Osteocyte (in vitro differentiated cells): ENCODE data around the gene TTC21B. TPM values are rescaled to one million over a fixed set of nuclear protein-coding genes. Genes with fewer than 3 reads are reported as not detected.

Experiments used
- DNase-seq: peaks from one replicate; pipeline ENCODE4 v3.0.0; 2021; ENCODE audit warnings: mixed read lengths; ENCODE audit not compliant: unreplicated experiment; ENCODE audit errors: extremely low spot score
- H3K27ac Mint-ChIP-seq: one replicate; pipeline ENCODE4 v1.8.0; 2021; ENCODE audit warnings: mild to moderate bottlenecking, mixed read lengths; ENCODE audit not compliant: unreplicated experiment
- H3K27me3 Mint-ChIP-seq: one replicate; pipeline ENCODE4 v1.8.0; 2021; ENCODE audit warnings: mixed read lengths; ENCODE audit not compliant: unreplicated experiment
- H3K36me3 Mint-ChIP-seq: one replicate; pipeline ENCODE4 v1.8.0; 2021; ENCODE audit warnings: mixed read lengths; ENCODE audit not compliant: unreplicated experiment
- H3K4me1 Mint-ChIP-seq: one replicate; pipeline ENCODE4 v1.8.0; 2021; ENCODE audit warnings: mixed read lengths; ENCODE audit not compliant: unreplicated experiment
- H3K4me3 Mint-ChIP-seq: one replicate; pipeline ENCODE4 v1.8.0; 2021; ENCODE audit warnings: mild to moderate bottlenecking, moderate library complexity, mixed read lengths; ENCODE audit not compliant: unreplicated experiment
- H3K9me3 Mint-ChIP-seq: one replicate; pipeline ENCODE4 v1.8.0; 2021; ENCODE audit warnings: mixed read lengths; ENCODE audit not compliant: unreplicated experiment
- CTCF ChIP-seq: fragments of 200-600 bp; sonication (generic); IDR thresholded peaks from 2 replicates; pipeline ENCODE4 v1.5.0; 2021; ENCODE audit warnings: antibody characterized with exemption, mild to moderate bottlenecking, moderate library complexity
- total RNA-seq: library from RNA; stranded (reverse); gene quantifications from 2 replicates; pipeline ENCODE4 v1.2.1, GENCODE V29; 2021

Gene TTC21B
- total RNA-seq, 1 donor from 2014 or later: 25.1 TPM

GRCh38 chr2:165827016-165827920 is 126.3 kb downstream of the TTC21B start:
- H3K4me3 Mint-ChIP-seq: no peak overlapping the region
- DNase-seq: no peak
- H3K9me3 Mint-ChIP-seq: peaks cover 5% of the 10 kb centered on the region
- peaks cover 4% of the 10 kb centered on the region for H3K4me1 Mint-ChIP-seq
- H3K27ac Mint-ChIP-seq: no peak overlapping the region
- peaks cover 6% of the 10 kb centered on the region for H3K27me3 Mint-ChIP-seq
- H3K36me3 Mint-ChIP-seq: peaks cover 3% of the 10 kb centered on the region
- no peak for TF ChIP-seq CTCF

- no peak for TF ChIP-seq CTCF
- DNase-seq: no peak
- Mint-ChIP-seq H3K4me1 (peaks cover 4% of the 10 kb centered on the region), H3K36me3 (no peaks in the 10 kb centered on the region), H3K27ac (no peak overlapping the region), H3K27me3 (peaks cover 6% of the 10 kb centered on the region), H3K9me3 (no peaks in the 10 kb centered on the region), H3K4me3 (no peak overlapping the region)
Observed at GRCh38 chr2:165825041-165825440, 128.5 kb downstream of the TTC21B start.

Other genes starting within 250 kb of the TTC21B start
- 3.0 and 3.2 TPM in 2 replicates for gene GALNT3, start 159.5 kb downstream of the TTC21B start, total RNA-seq
- gene SCN1A, start 174.2 kb upstream of the TTC21B start, total RNA-seq: not detected in 2 replicates